ENCODE data around the gene PIK3R2. TPM values are rescaled to one million over a fixed set of nuclear protein-coding genes. Genes with fewer than 3 reads are reported as not detected.

The PIK3R2 gene
- total and polyA plus RNA-seq, 2 of the 4 experiments (the other 2 are of a cell fraction), result 12.2 to 25.1 TPM

- H4K5ac ChIP-seq (ENCODE audit: low read depth, low read length), result no peak within 1 kb of the TSS
- no peak within 1 kb of the TSS for H2BK120ac ChIP-seq (ENCODE audit: low read depth, low read length)
- intact Hi-C loops (cut with micrococcal nuclease) (loop anchor here (1.0 kb wide), 2 partner anchors 11 to 58 kb away; partner anchors contain the start of gene RAB3A), dilution Hi-C loops (cut with HindIII; ENCODE audit: low sequenced_read_pairs, unreplicated experiment) (no loop called here), in situ Hi-C loops (cut with MboI; ENCODE audit: low sequenced_read_pairs) (loop anchor here (10.0 kb wide), 2 partner anchors 132 to 222 kb away; partner anchors contain the start of genes LSM4 and SSBP4)
- H3K18ac ChIP-seq (ENCODE audit: low read depth, low read length), result no peak within 1 kb of the TSS
- peaks cover 8% of the 10 kb centered on the region for H3K4me1 ChIP-seq (ENCODE audit: control insufficient read depth, insufficient read depth, low read length)
- peaks cover 7 to 15% of the 10 kb centered on the region in 2 experiments; a peak in 3 of 4 replicates for H3K79me1 ChIP-seq (ENCODE audit: low read depth in 1 of 2, low read length in 2 of 2)
- peaks cover 8% of the 10 kb centered on the region for H4K20me1 ChIP-seq (ENCODE audit: insufficient read depth, low read length)
- peak within 1 kb of the TSS; percentile 36 to 81; a peak in 3 of 4 replicates for H4K8ac ChIP-seq (ENCODE audit: low read depth in 2 of 2, low read length in 2 of 2)
- peak within 1 kb of the TSS; percentile 30 for H3K27ac ChIP-seq (ENCODE audit: insufficient read depth, low read length)
- peak within 1 kb of the TSS; percentile 50 for H3K9ac ChIP-seq (ENCODE audit: low read depth, low read length)
- peak within 1 kb of the TSS; percentile 97 for H2AFZ ChIP-seq (replicated peaks; ENCODE audit: low read length, poor library complexity)
- peaks cover 8% of the 10 kb centered on the region; the same call in 1 of the 2 replicates for H3K9me1 ChIP-seq (ENCODE audit: insufficient read depth, low read length)
- ChIA-PET POLR2A (ENCODE audit: unreplicated experiment) (interaction anchor here (0.7 to 2.2 kb wide), 2 partner anchors 10 to 89 kb away, joined by 3 to 5 read pairs; partner anchors contain the start of gene JUND), CTCF (interaction anchor here (1.3 kb wide), 3 partner anchors 22 to 59 kb away, joined by 4 to 6 read pairs (median 4); no protein-coding TSS in a partner anchor)
- H3K56ac ChIP-seq (ENCODE audit: extremely low read depth, insufficient read depth, low read length), result peak within 1 kb of the TSS; percentile 63
- 0% methylated on average over 41 of the region's 74 CpGs; no CpG with 5 or more reads in 1 of the 2 experiments for WGBS, 2 experiments (ENCODE audit: extremely low coverage in 2 of 2, insufficient read length in 1 of 2)
- H3K4me3 ChIP-seq (ENCODE audit: insufficient read depth, low read depth, low read length), result peak within 1 kb of the TSS; percentile 63
- H2BK5ac ChIP-seq (ENCODE audit: low read depth, low read length, poor library complexity, severe bottlenecking), result peak within 1 kb of the TSS; percentile 21
- H3K9me3 ChIP-seq (ENCODE audit: control insufficient read depth, insufficient read depth, low read length), result no peaks in the 10 kb centered on the region
- no TSS peak for BruUV-seq (replicated peaks)
- peak; percentile 100 for DNase-seq
- H3K23ac ChIP-seq (ENCODE audit: low read depth, low read length), result peak within 1 kb of the TSS; percentile 81
- no peak within 1 kb of the TSS for H2BK20ac ChIP-seq (ENCODE audit: low read depth, low read length)
- H3K4ac ChIP-seq (ENCODE audit: low read depth, low read length), result peak within 1 kb of the TSS; percentile 49
- H4K91ac ChIP-seq (ENCODE audit: insufficient read depth, low read depth, low read length), result peak within 1 kb of the TSS; percentile 52
- H3K4me2 ChIP-seq (ENCODE audit: low read depth, low read length), result peak within 1 kb of the TSS; percentile 90
- peaks cover 15% of the 10 kb centered on the region for H3K36me3 ChIP-seq (ENCODE audit: control insufficient read depth, insufficient read depth, low read length)
- H2AK9ac ChIP-seq (replicated peaks; ENCODE audit: low read depth, low read length, poor library complexity), result peak within 1 kb of the TSS; percentile 77
- H3K14ac ChIP-seq (replicated peaks; ENCODE audit: low read depth, low read length), result peak within 1 kb of the TSS; percentile 72
- ATAC-seq (ENCODE audit: low read depth), result peak; percentile 93
- peak within 1 kb of the TSS; percentile 24; the same call in 1 of the 2 replicates for H2AK5ac ChIP-seq (ENCODE audit: low read depth, low read length)
- H3K27me3 ChIP-seq (ENCODE audit: control insufficient read depth, insufficient read depth, low read length), result no peaks in the 10 kb centered on the region
- H2BK15ac ChIP-seq (ENCODE audit: low read depth, low read length), result no peak within 1 kb of the TSS
- TF ChIP-seq CEBPB (IDR thresholded peaks at IDR 0.05; ENCODE audit: low read depth, low read length) (peak; percentile 73), ELK1 (IDR thresholded peaks at IDR 0.05; ENCODE audit: borderline replicate concordance, low read depth, low read length) (no peak), RCOR1 (IDR thresholded peaks at IDR 0.05; ENCODE audit: insufficient replicate concordance, low read length) (no peak), RFX5 (IDR thresholded peaks at IDR 0.05; ENCODE audit: low read depth, low read length) (peak; percentile 78), FOS (IDR thresholded peaks at IDR 0.05; ENCODE audit: low read depth, low read length) (peak; percentile 79), MAFK (IDR thresholded peaks at IDR 0.05; ENCODE audit: low read depth, low read length) (no peak), MXI1 (IDR thresholded peaks at IDR 0.05; ENCODE audit: borderline replicate concordance, low read depth, low read length) (peak; percentile 81; the same call in 1 of the 2 replicates), POLR2A (IDR thresholded peaks at IDR 0.05; ENCODE audit: low read depth, low read length) (peak; percentile 80), MAZ (IDR thresholded peaks at IDR 0.05; ENCODE audit: borderline replicate concordance, low read depth, low read length) (peak; percentile 96), BHLHE40 (IDR thresholded peaks at IDR 0.05; ENCODE audit: low read depth, low read length) (0 out of 2 replicates have a peak, but pooled peaks have one; percentile 32), CTCF (conservative IDR thresholded peaks at IDR 0.05; ENCODE audit: low read depth, low read length) (no peak), CHD1 (IDR thresholded peaks at IDR 0.05; ENCODE audit: low read depth, low read length) (no peak), RAD21 (IDR thresholded peaks at IDR 0.05; ENCODE audit: low read length) (no peak), NFE2L2 (IDR thresholded peaks at IDR 0.05; ENCODE audit: low read depth, low read length) (no peak)
Measured at GRCh38 chr19:18192673-18193387, 39.9 kb downstream of the PIK3R2 start, which contains the start of gene MPV17L2. Gene MPV17L2 (plus strand): TSS chr19:18193218. CDS start chr19:18193282, 64 bp downstream.
